Activated CD8-positive, alpha-beta T cell treated with anti-CD3 and anti-CD28 coated beads for 36 hours (primary cell): ENCODE data around the gene UPF2. TPM values are rescaled to one million over a fixed set of nuclear protein-coding genes. Genes with fewer than 3 reads are reported as not detected.
"Not testable (repeated sequence)": the region's sequence is repeated elsewhere in the genome, so short reads cannot be mapped to it uniquely, and the experiment has no call there.

Experiments used
- ATAC-seq: fragments of 200-7000 bp; cut with Tn5 transposase; one replicate; pipeline ENCODE4 v1.10.0; 2021; ENCODE audit warnings: mild to moderate bottlenecking, moderate library complexity
- CTCF ChIA-PET: fragments of 350-600 bp; sonication (Branson Sonifier 250); formaldehyde crosslinking; loops from one replicate; lab custom pipeline; 2021; ENCODE audit warnings: antibody characterized with exemption; lab: Charles Lee
- POLR2A ChIA-PET: fragments of 350-600 bp; sonication (Branson Sonifier 250); formaldehyde crosslinking; loops from one replicate; lab custom pipeline; 2021; ENCODE audit warnings: antibody characterized with exemption; lab: Charles Lee
- DNase-seq: peaks from one replicate; pipeline ENCODE4 v3.0.0-alpha.2; 2020
- H3K27ac Mint-ChIP-seq: one replicate; pipeline ENCODE4 v1.8.0; 2021; ENCODE audit warnings: mild to moderate bottlenecking, mixed read lengths
- H3K27me3 Mint-ChIP-seq: one replicate; pipeline ENCODE4 v1.8.0; 2021; ENCODE audit warnings: mixed read lengths
- H3K36me3 Mint-ChIP-seq: one replicate; pipeline ENCODE4 v1.8.0; 2021; ENCODE audit warnings: low read depth, mixed read lengths
- H3K4me1 Mint-ChIP-seq: one replicate; pipeline ENCODE4 v1.8.0; 2021; ENCODE audit warnings: low read depth, mixed read lengths
- H3K4me3 Mint-ChIP-seq: one replicate; pipeline ENCODE4 v1.8.0; 2021; ENCODE audit warnings: mild to moderate bottlenecking, moderate library complexity, mixed read lengths
- H3K9me3 Mint-ChIP-seq: one replicate; pipeline ENCODE4 v1.8.0; 2021; ENCODE audit warnings: mixed read lengths
- intact Hi-C: fragments of 100-400 bp; cut with micrococcal nuclease; formaldehyde crosslinking; loops from one replicate; pipeline ENCODE4 v1.10.0; 2022
- total RNA-seq, 2 experiments: library from RNA; stranded (reverse); gene quantifications; one replicate each; pipeline ENCODE4 v1.2.3, GENCODE V29; 2021
- TF ChIP-seq, protein P1 (sequence below): fragments of 200-600 bp; IDR thresholded peaks from one replicate; pipeline ENCODE4 v1.8.0; 2022; ENCODE audit warnings: antibody characterized with exemption, mild to moderate bottlenecking

The UPF2 gene
- total RNA-seq, 2 experiments from 2014 or later, result 27.9 to 29.4 TPM

DNA sequence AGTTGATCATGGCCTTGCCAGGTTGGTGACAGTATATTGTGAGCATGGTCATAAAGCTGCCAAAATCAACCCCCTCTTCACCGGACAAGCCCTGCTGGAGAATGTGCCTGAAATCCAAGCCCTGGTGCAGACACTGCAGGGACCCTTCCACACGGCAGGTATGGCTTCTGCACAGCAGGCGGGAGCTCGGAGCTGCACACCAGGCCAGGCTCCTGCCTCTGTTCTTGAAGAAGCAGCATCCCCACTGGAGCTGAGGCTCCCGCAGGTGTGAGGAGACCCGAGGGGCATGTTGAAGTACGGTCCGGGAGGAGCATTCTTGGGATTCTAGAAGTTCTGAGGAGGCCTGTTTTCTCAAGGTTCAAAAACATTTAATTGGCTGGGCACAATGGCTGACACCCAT is 38.9 kb upstream of the UPF2 start:
- Mint-ChIP-seq H3K4me3 (no peak overlapping the region), H3K4me1 (no peaks in the 10 kb centered on the region), H3K27me3 (no peaks in the 10 kb centered on the region), H3K27ac (no peak overlapping the region), H3K9me3 (no peaks in the 10 kb centered on the region), H3K36me3 (peaks cover 6% of the 10 kb centered on the region)
- ChIA-PET POLR2A (no interaction called here), CTCF (no interaction called here)
- intact Hi-C loops, result no loop called here
- no peak for DNase-seq
- TF ChIP-seq, protein P1, sequence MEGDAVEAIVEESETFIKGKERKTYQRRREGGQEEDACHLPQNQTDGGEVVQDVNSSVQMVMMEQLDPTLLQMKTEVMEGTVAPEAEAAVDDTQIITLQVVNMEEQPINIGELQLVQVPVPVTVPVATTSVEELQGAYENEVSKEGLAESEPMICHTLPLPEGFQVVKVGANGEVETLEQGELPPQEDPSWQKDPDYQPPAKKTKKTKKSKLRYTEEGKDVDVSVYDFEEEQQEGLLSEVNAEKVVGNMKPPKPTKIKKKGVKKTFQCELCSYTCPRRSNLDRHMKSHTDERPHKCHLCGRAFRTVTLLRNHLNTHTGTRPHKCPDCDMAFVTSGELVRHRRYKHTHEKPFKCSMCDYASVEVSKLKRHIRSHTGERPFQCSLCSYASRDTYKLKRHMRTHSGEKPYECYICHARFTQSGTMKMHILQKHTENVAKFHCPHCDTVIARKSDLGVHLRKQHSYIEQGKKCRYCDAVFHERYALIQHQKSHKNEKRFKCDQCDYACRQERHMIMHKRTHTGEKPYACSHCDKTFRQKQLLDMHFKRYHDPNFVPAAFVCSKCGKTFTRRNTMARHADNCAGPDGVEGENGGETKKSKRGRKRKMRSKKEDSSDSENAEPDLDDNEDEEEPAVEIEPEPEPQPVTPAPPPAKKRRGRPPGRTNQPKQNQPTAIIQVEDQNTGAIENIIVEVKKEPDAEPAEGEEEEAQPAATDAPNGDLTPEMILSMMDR, result no peak
- ATAC-seq, result no peak

- CTCF ChIA-PET, result no interaction called here
- H3K27me3 Mint-ChIP-seq, result no peaks in the 10 kb centered on the region
- intact Hi-C loops, result no loop called here
- H3K27ac Mint-ChIP-seq, result peak overlapping the region; percentile 9
- ATAC-seq (no peak), DNase-seq (no peak)
- POLR2A ChIA-PET, result no interaction called here
- no peak overlapping the region for H3K4me3 Mint-ChIP-seq
- no peaks in the 10 kb centered on the region for H3K36me3 Mint-ChIP-seq
- TF ChIP-seq, protein P1, result no peak
- H3K9me3 Mint-ChIP-seq, result no peaks in the 10 kb centered on the region
- no peaks in the 10 kb centered on the region for H3K4me1 Mint-ChIP-seq
Observed at GRCh38 chr10:12077580-12078180, 35.1 kb upstream of the UPF2 start.

DNA sequence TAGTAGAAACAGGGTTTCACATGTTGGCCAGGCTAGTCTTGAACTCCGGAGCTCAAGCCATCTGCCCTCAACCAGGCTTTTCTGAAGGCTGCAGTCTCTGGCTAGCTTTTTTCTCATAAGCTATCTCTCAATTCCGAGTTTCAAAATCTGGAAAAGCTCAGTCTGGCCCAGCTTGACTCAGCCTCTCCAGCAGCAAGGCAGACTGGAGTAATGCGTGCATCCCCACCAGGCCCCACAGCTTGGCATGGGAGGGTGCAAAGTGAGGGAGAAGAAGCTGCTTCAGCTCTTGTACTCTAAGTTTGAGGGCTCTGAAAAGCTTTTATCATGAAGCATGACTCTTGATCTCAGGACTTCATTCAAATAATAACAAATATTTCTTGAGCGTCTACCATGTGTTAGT is 30.9 kb upstream of the UPF2 start:
- DNase-seq, result no peak
- CTCF ChIA-PET, result interaction anchor here (1.1 kb wide), 1 partner anchor 73 kb away, joined by 3 read pairs; no protein-coding TSS in a partner anchor
- intact Hi-C loops, result no loop called here
- Mint-ChIP-seq H3K4me3 (no peak overlapping the region), H3K9me3 (no peaks in the 10 kb centered on the region), H3K27ac (no peak overlapping the region), H3K27me3 (no peaks in the 10 kb centered on the region), H3K4me1 (peaks cover 11% of the 10 kb centered on the region), H3K36me3 (no peaks in the 10 kb centered on the region)
- no peak for ATAC-seq
- TF ChIP-seq, protein P1, result no peak
- POLR2A ChIA-PET, result interaction anchor here (0.6 to 1.5 kb wide), 2 partner anchors 31 to 176 kb away, joined by 3 to 5 read pairs; partner anchors contain the start of gene UPF2

GRCh38 chr10:12071441-12071840 is 28.8 kb upstream of the UPF2 start:
- CTCF ChIA-PET, POLR2A ChIA-PET, H3K9me3 Mint-ChIP-seq: not testable (repeated sequence)

DNA sequence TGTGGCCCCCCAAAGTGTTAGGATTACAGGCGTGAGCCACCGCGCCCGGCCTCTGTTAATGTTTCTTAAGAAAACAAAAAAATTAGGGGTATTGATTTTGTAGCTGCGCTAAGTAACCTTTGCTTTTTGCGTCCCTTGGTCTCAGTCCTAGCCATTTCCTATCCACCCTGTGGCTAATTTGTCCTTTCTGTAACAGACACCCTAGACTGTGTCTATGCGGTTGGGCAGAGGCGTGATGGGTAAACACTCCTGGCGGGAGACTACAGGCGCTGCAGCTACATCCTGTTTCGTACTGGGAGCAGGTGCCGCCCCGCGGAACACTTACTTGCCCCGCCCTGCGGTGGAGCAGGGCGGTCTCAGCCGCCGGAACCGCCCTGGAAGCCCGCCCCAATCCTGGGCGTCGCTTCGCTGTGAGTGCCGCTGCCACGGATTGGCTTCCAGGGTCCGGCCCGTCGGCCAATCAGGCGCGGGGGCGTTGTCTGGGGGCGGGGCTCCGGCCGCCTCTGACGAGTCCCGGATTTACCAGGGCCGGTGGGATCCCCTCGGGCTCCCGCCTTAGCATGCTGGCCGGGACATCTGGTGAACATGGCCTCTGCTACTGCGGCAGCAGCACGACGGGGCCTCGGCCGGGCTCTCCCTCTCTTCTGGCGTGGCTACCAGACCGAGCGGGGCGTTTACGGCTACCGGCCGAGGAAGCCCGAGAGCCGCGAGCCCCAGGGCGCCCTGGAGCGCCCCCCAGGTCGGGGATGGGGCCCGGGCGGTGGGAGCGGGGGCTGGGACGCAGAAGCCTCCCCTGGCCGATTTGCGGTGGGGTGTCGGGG is 26.1 kb upstream of the UPF2 start, which contains the start of gene DHTKD1:
Gene DHTKD1, plus strand, starts transcription at position 506 of the 821 bp plus-strand sequence. Its CDS starts 80 bp downstream, at position 586.
- ChIA-PET POLR2A (interaction anchor here (0.9 to 2.5 kb wide), 3 partner anchors 24 to 112 kb away, joined by 3 to 9 read pairs (median 4); partner anchors contain the start of gene UPF2), CTCF (interaction anchor here (0.9 to 1.2 kb wide), 3 partner anchors 25 to 146 kb away, joined by 3 to 4 read pairs (median 3); no protein-coding TSS in a partner anchor)
- DNase-seq (peak; percentile 99), ATAC-seq (peak; percentile 100)
- peak within 1 kb of the TSS; percentile 92 for H3K27ac Mint-ChIP-seq
- intact Hi-C loops, result loop anchor here (2.0 kb wide), 1 partner anchor 60 kb away; the partner anchor contains the start of gene SEC61A2
- H3K27me3 Mint-ChIP-seq, result no peaks in the 10 kb centered on the region
- H3K4me3 Mint-ChIP-seq, result peak within 1 kb of the TSS; percentile 81
- TF ChIP-seq, protein P1, result peak; percentile 59
- H3K36me3 Mint-ChIP-seq, result no peaks in the 10 kb centered on the region
- no peaks in the 10 kb centered on the region for H3K9me3 Mint-ChIP-seq
- peaks cover 17% of the 10 kb centered on the region for H3K4me1 Mint-ChIP-seq

More at GRCh38 chr10:12071441-12071840, 28.8 kb upstream of the UPF2 start:
- H3K27ac Mint-ChIP-seq, H3K4me3 Mint-ChIP-seq, DNase-seq, ATAC-seq, intact Hi-C loops, H3K27me3 Mint-ChIP-seq, H3K36me3 Mint-ChIP-seq: not testable (repeated sequence)
- peaks cover 17% of the 10 kb centered on the region for H3K4me1 Mint-ChIP-seq
